ENCODE results near the gene TMEM255A. TPM values are rescaled to one million over a fixed set of nuclear protein-coding genes. Genes with fewer than 3 reads are reported as not detected.
A peak's percentile ranks its signal among the peaks of the same experiment; 100 is the strongest.

Gene TMEM255A
- total and polyA plus RNA-seq, 2 of the 13 experiments (the other 11 are each of a cell fraction or from before 2014, with no cell fraction given) = 0.13 to 0.40 TPM

DNA sequence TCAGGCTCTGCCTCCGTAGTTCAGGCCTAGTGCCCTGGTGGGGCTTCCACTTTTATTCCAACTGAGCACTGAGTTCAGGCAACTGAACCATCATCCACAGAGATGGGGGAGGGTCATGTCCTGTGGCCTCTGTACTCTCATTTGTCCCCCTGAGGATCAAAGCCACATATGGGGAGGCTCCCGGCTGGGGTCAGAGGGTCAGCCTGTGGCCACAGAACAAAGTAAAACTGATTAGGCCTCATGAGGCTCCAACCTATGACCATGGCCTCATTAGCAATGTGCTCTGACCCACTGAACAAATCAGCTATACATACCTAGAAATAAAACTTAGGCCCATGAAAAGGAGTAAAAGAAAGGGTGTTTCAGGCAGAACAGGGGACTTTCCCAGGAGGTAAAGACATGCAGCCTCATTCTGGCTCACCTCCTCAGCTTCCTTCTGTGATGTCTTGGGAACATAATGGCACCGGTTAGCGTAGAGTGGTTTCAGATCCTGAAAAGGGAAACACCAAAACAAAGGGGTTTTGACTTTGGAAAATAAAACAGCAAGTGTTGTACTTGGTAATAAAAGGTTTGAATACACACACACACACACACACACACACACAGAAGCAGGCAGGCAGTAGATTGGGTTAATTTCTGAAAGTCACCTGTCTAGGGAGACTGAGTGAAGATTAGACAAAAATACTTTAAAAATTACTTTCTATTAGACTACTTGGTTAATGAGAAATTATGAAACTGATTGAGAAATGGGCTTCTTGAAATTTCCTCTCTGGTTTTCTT lies 24.3 kb downstream of the TMEM255A start:
- Histone ChIP-seq H4K20me1 (ENCODE audit: insufficient read depth, low read length) (no peaks in the 10 kb centered on the region), H3K4me2 (ENCODE audit: low read depth, low read length) (peak overlapping the region; percentile 74), H3K27me3 (ENCODE audit: control insufficient read depth in 1 of 2, insufficient read depth in 2 of 2, low read length in 2 of 2) (0 out of 5 replicates have a peak, but pooled peaks cover 0 to 1% of the 10 kb centered on the region in 2 experiments), H2AFZ (ENCODE audit: low read length) (no peak overlapping the region), H3K4me1 (ENCODE audit: insufficient read depth, low read length) (peaks cover 42% of the 10 kb centered on the region), H3K9me3 (ENCODE audit: low read length) (no peaks in the 10 kb centered on the region), H3K36me3 (replicated peaks in 1 of 2; ENCODE audit: control insufficient read depth in 1 of 2, insufficient read depth in 2 of 2, low read length in 2 of 2) (no peaks in the 10 kb centered on the region), H3K4me3 (replicated peaks in 1 of 3; ENCODE audit: insufficient read depth in 1 of 3, low read depth in 2 of 3, low read length in 3 of 3) (peak overlapping the region in 2 of 3 experiments; percentile 3 to 23; a peak in 2 of 6 replicates), H3K9ac (ENCODE audit: insufficient read depth, low read depth, low read length) (peak overlapping the region; percentile 54), H3K27ac (ENCODE audit: extremely low read length, insufficient read depth, low read length) (peak overlapping the region; percentile 94), H3K79me2 (ENCODE audit: insufficient read depth, low read length) (no peaks in the 10 kb centered on the region)
- POLR2A ChIA-PET = interaction anchor here (1.2 to 1.3 kb wide), 2 partner anchors 11 to 37 kb away, joined by 4 to 5 read pairs; partner anchors contain the start of gene ZBTB33
- CTCF ChIA-PET (ENCODE audit: low intra/inter-chr PET ratio, low total read pairs) = no interaction called here
- FAIRE-seq (peak; percentile 97), DNase-seq (ENCODE audit: low spot score) (peak; percentile 78), ATAC-seq (peak; percentile 92)
- 22% methylated on average over 2 of the region's 4 CpGs for whole genome bisulfite sequencing (ENCODE audit: low lambda C conversion rate)
- BruUV-seq (replicated peaks) = no TSS peak
- in situ Hi-C loops (cut with HindIII; ENCODE audit: extremely low pct_ligation_motif_present, low pct_unique_long_range_greater_than_20kb) = no loop called here
- intact Hi-C loops (cut with micrococcal nuclease; ENCODE audit: unreplicated experiment) = loop anchor here (5.0 kb wide), 1 partner anchor 35 kb away; the partner anchor contains the start of gene ZBTB33
- 0 out of 2 replicates have a peak, but pooled peaks have one; percentile 24 for TF ChIP-seq SP5 (CRISPR knock-in tag; IDR thresholded peaks at IDR 0.05; ENCODE audit: borderline replicate concordance, low read depth)
- peak; percentile 69; the same call in 1 of the 2 replicates for TF ChIP-seq HMG20B (CRISPR knock-in tag; conservative IDR thresholded peaks at IDR 0.05)
- TF ChIP-seq NCOA2 (CRISPR knock-in tag; IDR thresholded peaks at IDR 0.05) = peak; percentile 61; the same call in 1 of the 2 replicates
- TF ChIP-seq IKZF5 (CRISPR knock-in tag; IDR thresholded peaks at IDR 0.05) = no peak
- TF ChIP-seq HBP1 (CRISPR knock-in tag; IDR thresholded peaks at IDR 0.05; ENCODE audit: low read depth) = no peak
- TF ChIP-seq ZNF550 (CRISPR knock-in tag; IDR thresholded peaks at IDR 0.05; ENCODE audit: borderline replicate concordance) = no peak
- peak; percentile 45; the same call in 1 of the 2 replicates for TF ChIP-seq GATAD2A (CRISPR knock-in tag; IDR thresholded peaks at IDR 0.05)
- TF ChIP-seq TBX2 (CRISPR knock-in tag; IDR thresholded peaks at IDR 0.05; ENCODE audit: borderline replicate concordance) = peak; percentile 53; the same call in 1 of the 2 replicates
- 0 out of 4 replicates have a peak, but pooled peaks of 1 of the 2 experiments have one; percentile 19 for TF ChIP-seq POLR2A (IDR thresholded peaks at IDR 0.05; ENCODE audit: insufficient read depth in 1 of 2, low read depth in 2 of 2, low read length in 2 of 2)
- 0 out of 2 replicates have a peak, but pooled peaks have one; percentile 38 for TF ChIP-seq NFIC (IDR thresholded peaks at IDR 0.05; ENCODE audit: low read length)
- TF ChIP-seq CERS6 (CRISPR knock-in tag; IDR thresholded peaks at IDR 0.05) = no peak
- no peak for TF ChIP-seq HES4 (CRISPR knock-in tag; IDR thresholded peaks at IDR 0.05; ENCODE audit: borderline replicate concordance)
- TF ChIP-seq FOSL1 (CRISPR knock-in tag; IDR thresholded peaks at IDR 0.05; ENCODE audit: borderline replicate concordance) = no peak
- peak; percentile 56; the same call in 1 of the 2 replicates for TF ChIP-seq BCL6 (CRISPR knock-in tag; IDR thresholded peaks at IDR 0.05)
- TF ChIP-seq TOPORS (CRISPR knock-in tag; IDR thresholded peaks at IDR 0.05) = no peak
- TF ChIP-seq ZIK1 (CRISPR knock-in tag; IDR thresholded peaks at IDR 0.05; ENCODE audit: borderline replicate concordance, low read depth) = no peak
- no peak for TF ChIP-seq FOXA1 (IDR thresholded peaks at IDR 0.05)
- peak; percentile 6; the same call in 1 of the 2 replicates for TF ChIP-seq FOXA1 (CRISPR knock-in tag; IDR thresholded peaks at IDR 0.05)
- TF ChIP-seq THYN1 (CRISPR knock-in tag; IDR thresholded peaks at IDR 0.05; ENCODE audit: borderline replicate concordance, low read depth) = no peak
- TF ChIP-seq, protein P1, sequence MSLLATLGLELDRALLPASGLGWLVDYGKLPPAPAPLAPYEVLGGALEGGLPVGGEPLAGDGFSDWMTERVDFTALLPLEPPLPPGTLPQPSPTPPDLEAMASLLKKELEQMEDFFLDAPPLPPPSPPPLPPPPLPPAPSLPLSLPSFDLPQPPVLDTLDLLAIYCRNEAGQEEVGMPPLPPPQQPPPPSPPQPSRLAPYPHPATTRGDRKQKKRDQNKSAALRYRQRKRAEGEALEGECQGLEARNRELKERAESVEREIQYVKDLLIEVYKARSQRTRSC (CRISPR knock-in tag; IDR thresholded peaks at IDR 0.05; ENCODE audit: low read depth) = no peak
